ENCODE results near the gene RUBCNL. TPM values are rescaled to one million over a fixed set of nuclear protein-coding genes. Genes with fewer than 3 reads are reported as not detected.

Gene RUBCNL
- total and polyA plus RNA-seq, 2 of the 8 experiments (the other 6 are each of a cell fraction or from before 2014, with no cell fraction given), result 2.6 to 4.9 TPM

DNA sequence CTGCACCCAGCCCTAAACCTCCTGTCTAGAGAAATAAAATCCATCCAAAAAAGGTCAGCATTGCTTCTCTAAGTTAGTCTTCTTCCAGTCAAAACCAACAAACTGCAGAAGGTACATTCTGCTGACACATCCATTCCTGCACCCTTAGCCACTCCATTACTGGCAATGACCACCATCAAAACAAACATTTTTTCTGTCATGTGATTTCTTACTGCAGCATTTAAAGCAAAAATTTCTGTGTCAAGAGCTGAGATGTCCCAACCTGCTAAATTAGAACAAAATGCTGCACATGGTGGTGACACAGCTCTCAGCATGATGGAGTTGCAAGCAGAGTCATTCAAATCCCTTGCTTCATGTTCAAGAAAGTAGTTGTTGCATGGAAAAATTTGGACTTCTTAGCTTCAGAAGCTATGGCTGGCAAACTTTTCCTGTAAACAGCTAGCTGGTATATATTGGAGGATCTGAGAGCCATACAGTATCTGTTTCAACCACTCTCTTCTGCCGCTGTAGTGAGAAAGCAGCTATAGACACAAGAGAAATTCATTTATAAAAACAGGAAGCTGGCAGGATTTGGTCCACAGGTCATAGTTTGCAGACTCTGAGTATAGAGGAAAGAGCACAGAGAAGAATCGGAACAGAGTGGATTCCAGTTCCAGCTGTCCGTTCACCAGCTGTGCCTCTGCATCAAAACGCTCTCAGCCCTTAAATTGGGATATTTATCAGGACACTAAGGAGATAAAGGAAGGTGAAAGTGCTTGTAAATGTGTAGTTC is 17.4 kb downstream of the RUBCNL start:
- Histone ChIP-seq H2BK20ac (ENCODE audit: low read length) (no peak overlapping the region), H3K36me3 (ENCODE audit: control insufficient read depth in 2 of 4, insufficient read depth in 4 of 4, low read length in 3 of 4) (no peaks in the 10 kb centered on the region; a peak in 1 of 8 replicates), H4K20me1 (replicated peaks in 1 of 2; ENCODE audit: control insufficient read depth in 1 of 2, insufficient read depth in 2 of 2, low read length in 2 of 2) (no peaks in the 10 kb centered on the region), H2AK5ac (ENCODE audit: low read depth, low read length) (no peak overlapping the region), H3K4me2 (ENCODE audit: insufficient read depth in 1 of 2, low read depth in 2 of 2, low read length in 2 of 2) (no peak overlapping the region), H3K79me1 (ENCODE audit: low read depth, low read length) (no peaks in the 10 kb centered on the region), H3K79me2 (ENCODE audit: control insufficient read depth in 1 of 2, insufficient read depth in 2 of 2, low read length in 2 of 2) (no peaks in the 10 kb centered on the region), H3K27ac (ENCODE audit: low read depth, low read length) (no peak overlapping the region), H4K8ac (ENCODE audit: extremely low read depth, insufficient read depth, low read length) (no peak overlapping the region), H3K9ac (replicated peaks in 1 of 4; ENCODE audit: extremely low read depth in 1 of 4, low read depth in 3 of 4, low read length in 3 of 4) (no peak overlapping the region), H3K56ac (replicated peaks; ENCODE audit: insufficient read length, low read depth, low read length) (no peak overlapping the region), H2BK12ac (ENCODE audit: low read depth, low read length) (no peak overlapping the region), H3K4me1 (replicated peaks in 1 of 4; ENCODE audit: control insufficient read depth in 3 of 4, insufficient read depth in 4 of 4, low read length in 3 of 4) (no peaks in the 10 kb centered on the region), H3K23me2 (ENCODE audit: low read depth, low read length) (no peaks in the 10 kb centered on the region), H2BK120ac (replicated peaks; ENCODE audit: low read depth, low read length) (no peak overlapping the region), H3K4me3 (ENCODE audit: extremely low read depth in 1 of 4, insufficient read depth in 2 of 4, low read depth in 3 of 4, low read length in 4 of 4) (no peak overlapping the region), H3K18ac (ENCODE audit: extremely low read depth, low read length) (no peak overlapping the region), H3K9me3 (ENCODE audit: insufficient read depth in 2 of 2, low read depth in 1 of 2, low read length in 1 of 2) (no peaks in the 10 kb centered on the region), H3K23ac (ENCODE audit: insufficient read length) (no peak overlapping the region), H3K27me3 (replicated peaks in 1 of 4; ENCODE audit: control insufficient read depth in 3 of 4, extremely low read depth in 1 of 4, insufficient read depth in 3 of 4, low read length in 3 of 4) (no peaks in the 10 kb centered on the region), H2BK15ac (ENCODE audit: low read length) (no peak overlapping the region), H2AFZ (ENCODE audit: low read length) (no peak overlapping the region), H2BK5ac (ENCODE audit: low read depth, low read length) (no peak overlapping the region), H3K4ac (replicated peaks; ENCODE audit: insufficient read length, low read depth, low read length) (no peak overlapping the region), H4K91ac (replicated peaks; ENCODE audit: insufficient read length, low read length) (no peak overlapping the region), H4K5ac (ENCODE audit: insufficient read length, low read depth, low read length) (no peak overlapping the region), H3K14ac (ENCODE audit: insufficient read length) (no peak overlapping the region)
- FAIRE-seq (no peak), DNase-seq (ENCODE audit: low read depth in 1 of 2, low spot score in 2 of 2) (no peak)
- no peak for TF ChIP-seq SIN3A (conservative IDR thresholded peaks at IDR 0.05 in 1 of 2, IDR thresholded peaks at IDR 0.05 in 1 of 2; ENCODE audit: low read depth in 1 of 2, low read length in 2 of 2)
- no peak for TF ChIP-seq KDM4A (IDR thresholded peaks at IDR 0.05; ENCODE audit: low read depth, low read length, severe bottlenecking)
- TF ChIP-seq GTF2F1 (IDR thresholded peaks at IDR 0.05; ENCODE audit: borderline replicate concordance, low read depth, low read length), result no peak
- TF ChIP-seq JUN (IDR thresholded peaks at IDR 0.05; ENCODE audit: low read depth, low read length), result no peak
- no peak for TF ChIP-seq RAD21 (IDR thresholded peaks at IDR 0.05 in 1 of 2, conservative IDR thresholded peaks at IDR 0.05 in 1 of 2; ENCODE audit: low read depth in 2 of 2, low read length in 2 of 2)
- ChIA-PET CTCF (ENCODE audit: partially characterized antibody) (interaction anchor here (0.8 to 1.0 kb wide), 2 partner anchors 14 to 209 kb away, joined by 3 to 4 read pairs; no protein-coding TSS in a partner anchor), POLR2A (ENCODE audit: partially characterized antibody) (no interaction called here)
- WGBS, 2 experiments (ENCODE audit: extremely low coverage in 1 of 2, insufficient coverage in 1 of 2, insufficient read length in 1 of 2, insufficient replicate concordance in 2 of 2, low coverage in 1 of 2, low lambda C conversion rate in 2 of 2, missing lambda C conversion rate in 1 of 2), result 98% methylated on average over 4 of the region's 4 CpGs; no CpG with 5 or more reads in 1 of the 2 experiments

Data from H1 (cell line).